ENCODE results near the gene ARHGAP15. TPM values are rescaled to one million over a fixed set of nuclear protein-coding genes. Genes with fewer than 3 reads are reported as not detected.

The ARHGAP15 gene
- total RNA-seq, 2 experiments from 2014 or later, result 71.3 to 72.8 TPM

DNA sequence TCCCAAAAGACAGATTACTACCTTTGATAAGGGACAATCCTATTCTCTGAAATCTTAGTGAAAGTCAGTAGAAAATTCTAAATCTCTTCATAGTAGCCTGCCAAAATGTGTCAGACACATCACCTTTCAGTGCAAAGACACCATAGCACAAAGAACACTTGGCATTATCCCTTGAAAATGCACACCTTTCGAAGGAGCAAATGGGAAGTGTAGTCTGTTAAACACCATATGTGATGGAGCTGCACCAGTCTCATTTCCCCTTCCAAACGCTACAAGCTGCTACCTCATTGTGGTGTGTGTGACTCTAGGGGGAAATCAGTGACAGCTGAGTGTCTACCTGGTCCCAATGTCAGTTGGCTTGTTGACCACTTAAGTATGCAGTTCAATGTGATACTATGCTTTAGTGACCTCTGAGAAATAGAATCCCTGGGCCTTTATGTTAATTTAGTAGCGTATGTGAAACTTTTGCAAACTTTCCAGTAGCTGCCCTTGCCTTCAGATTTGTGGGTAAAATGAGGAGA, 551.7 kb downstream of the ARHGAP15 start:
- H3K27me3 Mint-ChIP-seq, result no peaks in the 10 kb centered on the region
- CTCF ChIA-PET, result no interaction called here
- H3K4me1 Mint-ChIP-seq (ENCODE audit: low read depth), result peaks cover 20% of the 10 kb centered on the region
- no peaks in the 10 kb centered on the region for H3K9me3 Mint-ChIP-seq
- intact Hi-C loops (cut with micrococcal nuclease), result no loop called here
- no peak overlapping the region for H3K4me3 Mint-ChIP-seq
- ATAC-seq, result no peak
- peaks cover 11% of the 10 kb centered on the region for H3K36me3 Mint-ChIP-seq (ENCODE audit: low read depth)
- TF ChIP-seq, protein P1, sequence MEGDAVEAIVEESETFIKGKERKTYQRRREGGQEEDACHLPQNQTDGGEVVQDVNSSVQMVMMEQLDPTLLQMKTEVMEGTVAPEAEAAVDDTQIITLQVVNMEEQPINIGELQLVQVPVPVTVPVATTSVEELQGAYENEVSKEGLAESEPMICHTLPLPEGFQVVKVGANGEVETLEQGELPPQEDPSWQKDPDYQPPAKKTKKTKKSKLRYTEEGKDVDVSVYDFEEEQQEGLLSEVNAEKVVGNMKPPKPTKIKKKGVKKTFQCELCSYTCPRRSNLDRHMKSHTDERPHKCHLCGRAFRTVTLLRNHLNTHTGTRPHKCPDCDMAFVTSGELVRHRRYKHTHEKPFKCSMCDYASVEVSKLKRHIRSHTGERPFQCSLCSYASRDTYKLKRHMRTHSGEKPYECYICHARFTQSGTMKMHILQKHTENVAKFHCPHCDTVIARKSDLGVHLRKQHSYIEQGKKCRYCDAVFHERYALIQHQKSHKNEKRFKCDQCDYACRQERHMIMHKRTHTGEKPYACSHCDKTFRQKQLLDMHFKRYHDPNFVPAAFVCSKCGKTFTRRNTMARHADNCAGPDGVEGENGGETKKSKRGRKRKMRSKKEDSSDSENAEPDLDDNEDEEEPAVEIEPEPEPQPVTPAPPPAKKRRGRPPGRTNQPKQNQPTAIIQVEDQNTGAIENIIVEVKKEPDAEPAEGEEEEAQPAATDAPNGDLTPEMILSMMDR (IDR thresholded peaks at IDR 0.05), result no peak
- H3K27ac Mint-ChIP-seq, result no peak overlapping the region
- POLR2A ChIA-PET, result interaction anchor here (1.0 kb wide), 1 partner anchor 11 kb away, joined by 4 read pairs; no protein-coding TSS in a partner anchor
- no peak for DNase-seq

- H3K9me3 Mint-ChIP-seq, result no peaks in the 10 kb centered on the region
- H3K36me3 Mint-ChIP-seq (ENCODE audit: low read depth), result peaks cover 2% of the 10 kb centered on the region
- no peaks in the 10 kb centered on the region for H3K27me3 Mint-ChIP-seq
- intact Hi-C loops (cut with micrococcal nuclease), result no loop called here
- ATAC-seq (no peak), DNase-seq (no peak)
- TF ChIP-seq, protein P1 (IDR thresholded peaks at IDR 0.05), result no peak
- H3K4me1 Mint-ChIP-seq (ENCODE audit: low read depth), result peaks cover 20% of the 10 kb centered on the region
- POLR2A ChIA-PET, result interaction anchor here (1.0 kb wide), 1 partner anchor 19 kb away, joined by 3 read pairs; no protein-coding TSS in a partner anchor
- no peak overlapping the region for H3K4me3 Mint-ChIP-seq
- CTCF ChIA-PET, result interaction anchor here (0.6 kb wide), 1 partner anchor 121 kb away, joined by 3 read pairs; no protein-coding TSS in a partner anchor
- H3K27ac Mint-ChIP-seq, result no peak overlapping the region
Observed at GRCh38 chr2:143682436-143683055, 553.3 kb downstream of the ARHGAP15 start.

DNA sequence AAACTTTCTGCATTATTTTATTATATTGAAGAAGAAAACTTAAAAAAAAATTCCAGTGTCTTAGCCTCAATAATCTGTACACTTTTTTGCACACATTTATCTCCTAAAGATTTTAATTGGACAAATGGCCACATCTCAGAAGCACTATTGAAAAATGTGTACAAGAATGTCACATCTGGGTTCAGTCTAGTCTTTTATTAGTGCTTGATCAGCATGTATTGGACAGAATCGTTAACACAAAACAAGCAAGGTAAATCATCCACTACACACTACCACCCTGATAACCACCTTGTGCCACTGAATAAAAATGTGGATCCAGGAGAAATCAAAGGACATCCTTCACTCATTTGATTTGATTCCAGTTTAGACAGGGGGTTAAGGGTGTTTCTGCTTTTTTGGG, 554.8 kb downstream of the ARHGAP15 start:
- intact Hi-C loops (cut with micrococcal nuclease), result no loop called here
- ChIA-PET POLR2A (no interaction called here), CTCF (no interaction called here)
- TF ChIP-seq, protein P1 (IDR thresholded peaks at IDR 0.05), result no peak
- Mint-ChIP-seq H3K9me3 (no peaks in the 10 kb centered on the region), H3K4me3 (no peak overlapping the region), H3K27me3 (no peaks in the 10 kb centered on the region), H3K27ac (no peak overlapping the region), H3K4me1 (ENCODE audit: low read depth) (peaks cover 24% of the 10 kb centered on the region), H3K36me3 (ENCODE audit: low read depth) (peaks cover 2% of the 10 kb centered on the region)
- DNase-seq (no peak), ATAC-seq (no peak)

GRCh38 chr2:143684551-143685320, 555.5 kb downstream of the ARHGAP15 start:
- DNase-seq, result no peak
- ChIA-PET CTCF (interaction anchor here (1.0 to 1.4 kb wide), 2 partner anchors 10 to 172 kb away, joined by 3 to 6 read pairs; no protein-coding TSS in a partner anchor), POLR2A (no interaction called here)
- H3K27me3 Mint-ChIP-seq, result no peaks in the 10 kb centered on the region
- peaks cover 30% of the 10 kb centered on the region for H3K4me1 Mint-ChIP-seq (ENCODE audit: low read depth)
- TF ChIP-seq, protein P1 (IDR thresholded peaks at IDR 0.05), result no peak
- no peak overlapping the region for H3K27ac Mint-ChIP-seq
- H3K9me3 Mint-ChIP-seq, result no peaks in the 10 kb centered on the region
- H3K4me3 Mint-ChIP-seq, result no peak overlapping the region
- ATAC-seq, result no peak
- intact Hi-C loops (cut with micrococcal nuclease), result no loop called here
- peaks cover 4% of the 10 kb centered on the region for H3K36me3 Mint-ChIP-seq (ENCODE audit: low read depth)
